T-helper 1 cell treated with Interleukin-12 subunit alpha and Interleukin-12 subunit beta and Interleukin-4 antibody, amounts not matched to agents 30 μg/mL and 1 μg/mL, for 36 hours (primary cell): Measurements from ENCODE around the gene VPS13D.
"Not testable (repeated sequence)": the region's sequence is repeated elsewhere in the genome, so short reads cannot be mapped to it uniquely, and the experiment has no call there.

ENCODE experiments used
- H3K27ac Mint-ChIP-seq: one replicate; pipeline ENCODE4 v1.8.0; 2021; ENCODE audit warnings: mild to moderate bottlenecking, mixed read lengths
- H3K27me3 Mint-ChIP-seq: one replicate; pipeline ENCODE4 v1.8.0; 2021; ENCODE audit warnings: low read depth, mixed read lengths
- H3K36me3 Mint-ChIP-seq: one replicate; pipeline ENCODE4 v1.8.0; 2021; ENCODE audit warnings: low read depth, mixed read lengths
- H3K4me1 Mint-ChIP-seq: one replicate; pipeline ENCODE4 v1.8.0; 2021; ENCODE audit warnings: low read depth, mixed read lengths
- H3K4me3 Mint-ChIP-seq: one replicate; pipeline ENCODE4 v1.8.0; 2021; ENCODE audit warnings: mild to moderate bottlenecking, moderate library complexity, mixed read lengths
- H3K9me3 Mint-ChIP-seq: one replicate; pipeline ENCODE4 v1.8.0; 2021; ENCODE audit warnings: mixed read lengths

VPS13D gene

GRCh38 chr1:12386130-12386529, 156.3 kb downstream of the VPS13D start:
- Mint-ChIP-seq H3K27me3 (no peaks in the 10 kb centered on the region), H3K4me3 (peak overlapping the region; percentile 28), H3K4me1 (peaks cover 42% of the 10 kb centered on the region), H3K9me3 (peaks cover 38% of the 10 kb centered on the region), H3K27ac (peak overlapping the region; percentile 78), H3K36me3 (peaks cover 84% of the 10 kb centered on the region)

GRCh38 chr1:12387641-12388040, 157.8 kb downstream of the VPS13D start:
- Mint-ChIP-seq H3K4me3 (no peak overlapping the region), H3K27ac (no peak overlapping the region), H3K4me1 (peaks cover 42% of the 10 kb centered on the region), H3K27me3 (no peaks in the 10 kb centered on the region), H3K36me3 (peaks cover 79% of the 10 kb centered on the region), H3K9me3 (peaks cover 38% of the 10 kb centered on the region)

GRCh38 chr1:12390296-12390695, 160.5 kb downstream of the VPS13D start:
- not testable (repeated sequence) for H3K27ac Mint-ChIP-seq, H3K27me3 Mint-ChIP-seq, H3K4me3 Mint-ChIP-seq
- peaks cover 33% of the 10 kb centered on the region for H3K9me3 Mint-ChIP-seq
- H3K4me1 Mint-ChIP-seq = peaks cover 23% of the 10 kb centered on the region
- peaks cover 68% of the 10 kb centered on the region for H3K36me3 Mint-ChIP-seq

GRCh38 chr1:12397462-12398450, 167.9 kb downstream of the VPS13D start:
- peak overlapping the region; percentile 23 for H3K27ac Mint-ChIP-seq
- H3K4me1 Mint-ChIP-seq = peaks cover 21% of the 10 kb centered on the region
- H3K27me3 Mint-ChIP-seq = no peaks in the 10 kb centered on the region
- peak overlapping the region; percentile 22 for H3K4me3 Mint-ChIP-seq
- no peaks in the 10 kb centered on the region for H3K9me3 Mint-ChIP-seq
- H3K36me3 Mint-ChIP-seq = peaks cover 30% of the 10 kb centered on the region

GRCh38 chr1:12398479-12398878, 168.6 kb downstream of the VPS13D start:
- Mint-ChIP-seq H3K36me3 (peaks cover 31% of the 10 kb centered on the region), H3K27ac (no peak overlapping the region), H3K4me3 (peak overlapping the region; percentile 4), H3K27me3 (no peaks in the 10 kb centered on the region), H3K4me1 (peaks cover 21% of the 10 kb centered on the region), H3K9me3 (no peaks in the 10 kb centered on the region)

- Mint-ChIP-seq H3K27me3 (no peaks in the 10 kb centered on the region), H3K27ac (no peak overlapping the region), H3K4me1 (peaks cover 22% of the 10 kb centered on the region), H3K9me3 (no peaks in the 10 kb centered on the region), H3K4me3 (no peak overlapping the region), H3K36me3 (peaks cover 32% of the 10 kb centered on the region)
Measured at GRCh38 chr1:12400027-12400693, 170.3 kb downstream of the VPS13D start.

- Mint-ChIP-seq H3K4me1 (peaks cover 33% of the 10 kb centered on the region), H3K27ac (no peak overlapping the region)
Measured at GRCh38 chr1:12402159-12402673, 172.4 kb downstream of the VPS13D start.

GRCh38 chr1:12402842-12403241, 173.0 kb downstream of the VPS13D start:
- H3K4me3 Mint-ChIP-seq = no peak overlapping the region
- peaks cover 30% of the 10 kb centered on the region for H3K36me3 Mint-ChIP-seq
- H3K27ac Mint-ChIP-seq = no peak overlapping the region
- H3K9me3 Mint-ChIP-seq = no peaks in the 10 kb centered on the region
- H3K27me3 Mint-ChIP-seq = peaks cover 3% of the 10 kb centered on the region
- H3K4me1 Mint-ChIP-seq = peaks cover 31% of the 10 kb centered on the region

More at GRCh38 chr1:12402159-12402673, 172.4 kb downstream of the VPS13D start:
- Mint-ChIP-seq H3K27me3 (peaks cover 3% of the 10 kb centered on the region), H3K4me3 (no peak overlapping the region), H3K9me3 (no peaks in the 10 kb centered on the region), H3K36me3 (peaks cover 34% of the 10 kb centered on the region)

GRCh38 chr1:12404918-12405317, 175.1 kb downstream of the VPS13D start:
- Mint-ChIP-seq H3K4me1 (peaks cover 25% of the 10 kb centered on the region), H3K4me3 (no peak overlapping the region), H3K27me3 (peaks cover 3% of the 10 kb centered on the region), H3K36me3 (peaks cover 35% of the 10 kb centered on the region), H3K9me3 (peaks cover 5% of the 10 kb centered on the region), H3K27ac (no peak overlapping the region)

GRCh38 chr1:12405325-12406210, 175.7 kb downstream of the VPS13D start:
- Mint-ChIP-seq H3K4me1 (peaks cover 20% of the 10 kb centered on the region), H3K36me3 (peaks cover 35% of the 10 kb centered on the region), H3K4me3 (no peak overlapping the region), H3K27me3 (peaks cover 3% of the 10 kb centered on the region), H3K27ac (no peak overlapping the region), H3K9me3 (peaks cover 10% of the 10 kb centered on the region)

- Mint-ChIP-seq H3K27me3 (peaks cover 3% of the 10 kb centered on the region), H3K27ac (no peak overlapping the region), H3K4me3 (no peak overlapping the region), H3K4me1 (peaks cover 20% of the 10 kb centered on the region), H3K36me3 (peaks cover 37% of the 10 kb centered on the region), H3K9me3 (peaks cover 10% of the 10 kb centered on the region)
Measured at GRCh38 chr1:12406211-12407021, 176.6 kb downstream of the VPS13D start.

- H3K27me3 Mint-ChIP-seq = peaks cover 3% of the 10 kb centered on the region
- H3K36me3 Mint-ChIP-seq = peaks cover 44% of the 10 kb centered on the region
- H3K4me1 Mint-ChIP-seq = peaks cover 20% of the 10 kb centered on the region
- H3K27ac Mint-ChIP-seq = no peak overlapping the region
- H3K4me3 Mint-ChIP-seq = no peak overlapping the region
- peaks cover 14% of the 10 kb centered on the region for H3K9me3 Mint-ChIP-seq
Measured at GRCh38 chr1:12407050-12407961, 177.5 kb downstream of the VPS13D start.
